ENCODE data around the gene COL27A1.
"Not testable (repeated sequence)": the region's sequence is repeated elsewhere in the genome, so short reads cannot be mapped to it uniquely, and the experiment has no call there.

COL27A1 gene

GRCh38 chr9:114185570-114186490 is 30.5 kb downstream of the COL27A1 start:
- DNase-seq = no peak

- DNase-seq = no peak
Measured at GRCh38 chr9:114186605-114187289, 31.4 kb downstream of the COL27A1 start.

GRCh38 chr9:114187827-114188226 is 32.5 kb downstream of the COL27A1 start:
- no peak for DNase-seq

DNA sequence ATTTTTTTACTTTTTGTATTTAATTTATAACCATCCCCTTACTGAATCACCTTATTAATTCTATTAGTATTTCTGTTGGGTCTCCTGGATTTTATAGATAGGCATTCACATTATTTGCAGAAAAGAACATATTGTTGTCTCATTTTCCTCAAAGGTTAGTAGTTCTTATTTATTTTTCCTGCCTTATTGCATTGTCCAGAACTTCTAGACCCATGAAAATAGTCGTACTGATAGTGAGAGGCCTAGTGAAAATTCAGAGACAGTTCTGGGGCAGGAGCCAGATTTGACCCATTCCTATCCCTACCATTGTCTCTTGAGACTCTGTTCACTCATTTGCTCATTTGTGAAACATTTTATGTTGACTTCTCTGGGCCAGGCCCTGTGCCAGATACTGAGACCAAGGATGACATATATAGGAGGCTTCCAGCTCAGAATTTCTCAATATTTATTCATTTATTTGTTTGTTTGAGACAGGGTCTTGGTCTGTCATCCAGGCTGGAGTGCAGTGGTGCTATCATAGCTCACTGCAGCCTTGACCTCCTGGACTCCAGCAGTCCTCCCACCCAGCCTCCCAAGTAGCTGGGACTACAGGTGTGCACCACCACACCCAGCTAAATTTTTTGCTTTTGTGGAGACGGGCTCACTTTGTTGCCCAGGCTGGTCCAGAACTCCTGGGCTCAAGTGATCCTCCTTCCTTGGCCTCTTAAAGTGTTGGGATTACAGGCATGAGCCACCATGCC is 34.7 kb downstream of the COL27A1 start:
- DNase-seq = no peak

DNA sequence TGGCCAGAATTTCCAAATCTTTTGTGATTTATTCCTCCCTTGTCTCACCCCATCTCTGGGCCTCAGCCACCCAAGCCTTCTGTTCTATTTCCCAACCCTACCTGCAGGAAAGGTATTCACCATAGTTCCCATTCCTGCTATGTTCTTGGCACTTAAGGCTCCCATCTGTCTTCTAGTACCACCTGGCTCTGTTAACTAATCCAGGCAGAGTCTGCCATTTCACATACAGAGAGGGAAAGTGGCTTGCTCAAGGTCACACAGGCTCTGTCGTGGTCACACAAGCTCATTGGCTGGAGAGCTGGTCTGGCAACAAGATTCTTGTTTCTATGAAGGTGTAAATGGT is 35.2 kb downstream of the COL27A1 start:
- DNase-seq = no peak

DNA sequence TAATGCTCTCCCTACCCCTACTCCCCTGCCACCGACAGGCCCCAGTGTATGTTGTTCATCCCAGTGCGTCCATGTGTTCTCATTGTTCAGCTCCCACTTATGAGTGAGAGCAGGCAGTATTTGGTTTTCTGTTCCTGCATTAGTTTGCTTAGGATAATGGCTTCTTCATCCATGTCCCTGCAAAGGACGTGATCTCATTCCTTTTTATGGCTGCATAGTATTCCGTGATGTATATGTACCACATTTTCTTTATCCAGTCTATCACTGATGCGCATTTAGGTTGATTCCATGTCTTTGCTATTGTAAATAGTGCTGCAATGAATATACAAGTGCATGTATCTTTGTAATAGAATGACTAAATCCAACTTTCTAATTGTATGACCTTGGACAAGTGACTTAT is 36.1 kb downstream of the COL27A1 start:
- DNase-seq = not testable (repeated sequence)

- DNase-seq = no peak
Measured at GRCh38 chr9:114192539-114192938, 37.2 kb downstream of the COL27A1 start.

- DNase-seq = no peak
Measured at GRCh38 chr9:114193090-114193489, 37.8 kb downstream of the COL27A1 start.

DNA sequence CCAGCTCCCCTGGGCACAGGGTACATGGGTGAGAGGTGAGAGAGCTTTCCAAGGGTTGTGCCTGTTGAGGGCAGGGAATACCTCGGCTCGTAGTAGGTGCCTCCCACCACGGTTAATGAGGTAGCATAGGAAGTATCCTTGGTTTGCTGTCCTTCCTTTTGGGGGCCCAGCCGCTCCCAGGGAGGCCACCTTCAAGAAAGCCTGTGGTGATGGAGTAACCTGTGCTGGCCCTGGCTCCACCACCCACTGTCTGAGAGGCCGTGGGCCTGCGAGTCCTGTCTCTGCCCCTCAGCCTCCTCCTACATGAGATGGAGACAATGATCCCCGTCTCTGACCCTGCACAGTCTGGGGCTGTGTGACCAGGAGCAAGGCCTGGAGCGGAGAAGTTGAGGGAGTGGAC is 40.8 kb downstream of the COL27A1 start:
- DNase-seq = no peak

- DNase-seq = no peak
Measured at GRCh38 chr9:114196979-114197622, 41.8 kb downstream of the COL27A1 start.

- no peak for DNase-seq
Measured at GRCh38 chr9:114198249-114199040, 43.1 kb downstream of the COL27A1 start.

DNA sequence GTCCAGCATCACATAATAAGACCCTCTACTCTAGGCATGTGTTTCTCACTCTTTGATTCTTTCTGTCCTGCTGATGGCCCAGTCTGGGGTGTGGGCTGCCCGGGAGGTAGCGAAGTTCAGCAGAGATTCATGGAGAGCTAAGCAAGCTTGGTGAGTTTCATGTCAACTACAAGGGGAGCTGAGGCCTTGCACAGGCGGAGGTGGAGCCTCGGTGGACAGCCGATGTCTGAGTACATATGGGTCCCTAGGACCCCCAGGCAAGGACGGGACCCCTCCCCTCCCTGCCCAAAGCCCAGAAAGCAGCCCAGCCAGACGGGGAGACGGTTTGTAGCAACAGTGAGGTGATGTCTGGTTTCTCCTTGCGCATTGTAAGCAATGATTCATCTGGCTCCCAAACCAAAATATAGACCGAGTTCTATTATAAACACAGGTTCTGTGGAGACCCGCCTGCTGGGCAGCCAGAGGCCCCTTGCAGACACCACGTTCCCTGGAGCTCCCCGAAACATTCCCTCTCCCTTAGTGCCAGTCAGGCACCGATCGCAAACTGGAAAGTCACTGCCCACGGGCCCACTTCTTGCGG is 45.5 kb downstream of the COL27A1 start:
- no peak for DNase-seq

- DNase-seq = no peak
Measured at GRCh38 chr9:114202396-114202795, 47.1 kb downstream of the COL27A1 start.

DNA sequence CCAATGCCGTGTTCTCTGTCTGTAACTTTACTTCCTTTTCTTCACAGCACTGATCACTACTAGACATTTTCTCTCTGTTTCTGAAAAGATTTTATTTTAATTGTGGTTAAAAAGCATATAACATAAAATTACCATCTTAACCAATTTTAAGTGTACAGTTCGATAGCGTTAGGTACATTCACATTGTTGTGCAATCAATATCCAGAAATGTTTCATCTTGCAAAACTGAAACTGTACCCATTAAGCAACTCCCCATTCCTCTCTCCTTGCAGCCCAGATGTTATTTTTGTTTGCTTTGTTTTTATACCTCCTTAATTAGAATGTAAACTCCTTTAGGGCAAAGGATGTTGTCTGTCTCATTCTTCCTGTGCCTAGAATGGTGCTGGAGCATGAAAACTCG is 47.5 kb downstream of the COL27A1 start:
- no peak for DNase-seq

- DNase-seq = no peak
Measured at GRCh38 chr9:114203410-114204140, 48.2 kb downstream of the COL27A1 start.

DNA sequence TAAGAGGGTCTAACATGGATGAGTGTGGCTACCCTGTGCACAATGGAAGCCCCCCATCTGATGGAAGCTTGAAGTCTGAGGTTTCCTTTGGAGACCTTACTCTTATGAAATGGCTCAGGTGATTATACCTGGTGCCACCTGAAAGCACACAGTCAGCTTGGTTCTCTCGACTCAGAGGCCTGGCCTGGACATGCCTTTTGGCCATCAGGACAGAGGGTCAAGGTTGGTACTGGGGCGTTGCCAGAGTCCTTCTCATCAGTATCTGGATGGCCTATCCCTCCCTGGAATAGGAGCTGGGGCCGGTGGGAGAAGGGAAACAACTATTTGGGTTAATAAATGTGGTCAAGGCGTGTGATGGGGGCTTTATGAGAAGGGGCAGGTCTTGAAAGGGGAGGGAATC is 48.9 kb downstream of the COL27A1 start:
- DNase-seq = no peak

DNA sequence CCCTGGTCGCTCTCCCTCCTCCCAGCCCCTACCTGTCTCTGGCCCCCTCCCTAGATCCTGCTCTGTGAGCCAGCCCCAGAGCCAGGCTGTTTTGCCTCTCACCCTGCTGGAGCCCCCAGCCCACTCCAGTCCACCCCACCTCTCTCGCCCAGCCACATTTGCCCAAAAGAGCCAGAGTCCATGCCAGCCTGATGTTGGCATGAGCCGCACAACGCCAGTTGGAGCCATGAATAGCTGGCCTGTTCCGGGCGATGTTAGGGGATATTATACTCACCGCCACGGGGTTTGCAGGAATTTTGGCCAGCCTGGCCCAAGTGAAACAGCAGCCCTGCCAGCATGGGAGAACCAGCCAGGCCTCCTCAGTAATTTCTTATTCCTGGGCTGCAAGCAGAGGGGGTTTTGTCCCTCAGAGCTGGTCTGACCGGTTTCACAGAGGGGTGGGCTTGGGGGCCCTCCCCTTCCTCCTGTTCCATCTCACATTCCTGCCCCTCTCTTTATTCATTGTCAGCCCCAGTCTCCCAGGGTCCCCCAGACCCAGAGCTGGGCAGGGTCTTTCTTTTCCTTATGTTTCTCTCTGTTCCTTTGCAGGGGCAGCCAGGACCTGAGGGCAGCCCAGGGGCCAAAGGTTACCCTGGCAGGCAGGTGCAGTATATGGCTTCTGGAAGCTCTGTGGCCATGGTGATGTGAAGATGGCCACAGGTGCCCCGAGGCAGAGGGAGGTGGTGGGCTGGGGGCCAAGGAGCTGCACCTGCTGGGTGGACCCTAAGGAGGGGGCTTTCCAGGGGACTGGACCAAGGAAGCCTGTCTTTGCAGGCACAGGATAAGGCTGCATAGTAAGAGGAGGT is 50.1 kb downstream of the COL27A1 start:
- DNase-seq = no peak

- DNase-seq = no peak
Measured at GRCh38 chr9:114206221-114206789, 51.0 kb downstream of the COL27A1 start.

- no peak for DNase-seq
Measured at GRCh38 chr9:114207034-114207810, 51.9 kb downstream of the COL27A1 start.
